ENCODE measurements around the gene NHLRC3. TPM values are rescaled to one million over a fixed set of nuclear protein-coding genes. Genes with fewer than 3 reads are reported as not detected.
A peak's percentile ranks its signal among the peaks of the same experiment; 100 is the strongest.

NHLRC3 gene
- total RNA-seq, 1 donor = 26.4 TPM

DNA sequence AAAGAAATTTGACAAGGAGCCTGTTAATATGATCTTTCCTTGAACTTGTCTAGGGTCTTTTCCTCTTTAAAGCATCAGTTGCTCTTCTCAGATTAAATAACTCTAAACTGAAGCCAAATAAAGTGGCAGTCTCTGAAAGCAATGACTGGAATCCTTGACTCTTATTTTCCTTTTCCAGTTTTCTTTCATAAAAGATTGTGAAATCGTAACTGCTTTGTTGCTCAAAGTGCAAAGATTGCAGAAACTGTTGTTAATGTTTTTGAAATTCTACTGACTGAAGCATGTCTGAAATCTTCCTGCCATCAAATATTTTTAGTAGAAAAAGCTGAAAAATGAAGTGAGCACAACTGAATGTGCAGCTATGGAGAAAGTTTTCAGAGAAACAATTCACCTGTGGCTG lies 1.9 kb downstream of the NHLRC3 start:
- Histone ChIP-seq H3K4me2 (ENCODE audit: insufficient read depth, low read length) (peak overlapping the region; percentile 21), H3K36me3 (ENCODE audit: insufficient read depth, low read length) (no peaks in the 10 kb centered on the region), H4K20me1 (ENCODE audit: insufficient read depth, low read length) (peaks cover 11% of the 10 kb centered on the region), H3K9me3 (ENCODE audit: low read depth, low read length) (no peaks in the 10 kb centered on the region), H3K27ac (ENCODE audit: low read depth, low read length) (no peak overlapping the region), H2AFZ (ENCODE audit: low read length) (no peak overlapping the region), H3K4me1 (ENCODE audit: insufficient read depth, low read length) (peaks cover 21% of the 10 kb centered on the region), H3K4me3 (ENCODE audit: insufficient read depth, low read length) (no peak overlapping the region), H3K27me3 (ENCODE audit: insufficient read depth, low read length) (no peaks in the 10 kb centered on the region), H3K79me2 (ENCODE audit: insufficient read depth, low read length) (peaks cover 39% of the 10 kb centered on the region)
- DNase-seq (ENCODE audit: insufficient read length, low spot score, missing footprints) = no peak
- TF ChIP-seq, protein P1, sequence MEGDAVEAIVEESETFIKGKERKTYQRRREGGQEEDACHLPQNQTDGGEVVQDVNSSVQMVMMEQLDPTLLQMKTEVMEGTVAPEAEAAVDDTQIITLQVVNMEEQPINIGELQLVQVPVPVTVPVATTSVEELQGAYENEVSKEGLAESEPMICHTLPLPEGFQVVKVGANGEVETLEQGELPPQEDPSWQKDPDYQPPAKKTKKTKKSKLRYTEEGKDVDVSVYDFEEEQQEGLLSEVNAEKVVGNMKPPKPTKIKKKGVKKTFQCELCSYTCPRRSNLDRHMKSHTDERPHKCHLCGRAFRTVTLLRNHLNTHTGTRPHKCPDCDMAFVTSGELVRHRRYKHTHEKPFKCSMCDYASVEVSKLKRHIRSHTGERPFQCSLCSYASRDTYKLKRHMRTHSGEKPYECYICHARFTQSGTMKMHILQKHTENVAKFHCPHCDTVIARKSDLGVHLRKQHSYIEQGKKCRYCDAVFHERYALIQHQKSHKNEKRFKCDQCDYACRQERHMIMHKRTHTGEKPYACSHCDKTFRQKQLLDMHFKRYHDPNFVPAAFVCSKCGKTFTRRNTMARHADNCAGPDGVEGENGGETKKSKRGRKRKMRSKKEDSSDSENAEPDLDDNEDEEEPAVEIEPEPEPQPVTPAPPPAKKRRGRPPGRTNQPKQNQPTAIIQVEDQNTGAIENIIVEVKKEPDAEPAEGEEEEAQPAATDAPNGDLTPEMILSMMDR (IDR thresholded peaks at IDR 0.05; ENCODE audit: extremely low read depth, low read depth, low read length) = no peak

- H3K27ac ChIP-seq (ENCODE audit: low read depth, low read length) = no peak overlapping the region
- no peaks in the 10 kb centered on the region for H3K36me3 ChIP-seq (ENCODE audit: insufficient read depth, low read length)
- H3K9me3 ChIP-seq (ENCODE audit: low read depth, low read length) = no peaks in the 10 kb centered on the region
- H3K27me3 ChIP-seq (ENCODE audit: insufficient read depth, low read length) = no peaks in the 10 kb centered on the region
- H3K4me1 ChIP-seq (ENCODE audit: insufficient read depth, low read length) = peaks cover 5% of the 10 kb centered on the region
- H3K79me2 ChIP-seq (ENCODE audit: insufficient read depth, low read length) = peaks cover under 1% of the 10 kb centered on the region
- TF ChIP-seq, protein P1 (IDR thresholded peaks at IDR 0.05; ENCODE audit: extremely low read depth, low read depth, low read length) = no peak
- H3K4me3 ChIP-seq (ENCODE audit: insufficient read depth, low read length) = no peak overlapping the region
- no peak overlapping the region for H3K4me2 ChIP-seq (ENCODE audit: insufficient read depth, low read length)
- H2AFZ ChIP-seq (ENCODE audit: low read length) = no peak overlapping the region
- no peak for DNase-seq (ENCODE audit: insufficient read length, low spot score, missing footprints)
- H4K20me1 ChIP-seq (ENCODE audit: insufficient read depth, low read length) = no peaks in the 10 kb centered on the region
These were observed 6.3 kb downstream of the NHLRC3 start for GRCh38 chr13:39044536-39044935.

- Histone ChIP-seq H4K20me1 (ENCODE audit: insufficient read depth, low read length) (no peaks in the 10 kb centered on the region), H3K9me3 (ENCODE audit: low read depth, low read length) (no peaks in the 10 kb centered on the region), H3K36me3 (ENCODE audit: insufficient read depth, low read length) (no peaks in the 10 kb centered on the region), H3K4me3 (ENCODE audit: insufficient read depth, low read length) (no peak overlapping the region), H3K4me1 (ENCODE audit: insufficient read depth, low read length) (no peaks in the 10 kb centered on the region), H3K27me3 (ENCODE audit: insufficient read depth, low read length) (no peaks in the 10 kb centered on the region), H3K4me2 (ENCODE audit: insufficient read depth, low read length) (no peak overlapping the region), H3K27ac (ENCODE audit: low read depth, low read length) (no peak overlapping the region), H3K79me2 (ENCODE audit: insufficient read depth, low read length) (no peaks in the 10 kb centered on the region), H2AFZ (ENCODE audit: low read length) (no peak overlapping the region)
- no peak for DNase-seq (ENCODE audit: insufficient read length, low spot score, missing footprints)
- TF ChIP-seq, protein P1 (IDR thresholded peaks at IDR 0.05; ENCODE audit: extremely low read depth, low read depth, low read length) = no peak
These were observed 9.3 kb downstream of the NHLRC3 start for GRCh38 chr13:39047560-39047959.

DNA sequence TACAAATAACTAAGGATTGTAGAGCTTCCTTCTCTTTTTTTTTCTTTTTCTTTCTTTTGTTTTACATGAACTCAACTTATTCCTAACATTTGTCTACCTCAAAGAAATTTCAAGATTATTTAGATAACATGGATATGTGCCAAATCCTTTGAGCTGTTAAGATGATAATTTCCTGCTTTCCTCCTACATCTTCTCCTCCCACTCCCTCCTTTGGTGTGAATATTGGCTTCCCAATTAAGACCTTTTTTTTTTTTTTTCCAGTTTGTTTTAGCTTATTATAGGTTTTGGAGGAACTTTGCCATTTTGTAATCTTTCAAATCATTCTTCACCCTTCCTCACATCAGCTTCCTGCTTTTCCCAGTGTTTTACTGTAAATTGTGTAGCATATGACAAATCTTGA lies 10.6 kb downstream of the NHLRC3 start:
- no peak overlapping the region for H3K27ac ChIP-seq (ENCODE audit: low read depth, low read length)
- H3K9me3 ChIP-seq (ENCODE audit: low read depth, low read length) = no peaks in the 10 kb centered on the region
- no peaks in the 10 kb centered on the region for H3K27me3 ChIP-seq (ENCODE audit: insufficient read depth, low read length)
- H3K79me2 ChIP-seq (ENCODE audit: insufficient read depth, low read length) = no peaks in the 10 kb centered on the region
- H3K4me1 ChIP-seq (ENCODE audit: insufficient read depth, low read length) = no peaks in the 10 kb centered on the region
- no peaks in the 10 kb centered on the region for H4K20me1 ChIP-seq (ENCODE audit: insufficient read depth, low read length)
- DNase-seq (ENCODE audit: insufficient read length, low spot score, missing footprints) = no peak
- H3K36me3 ChIP-seq (ENCODE audit: insufficient read depth, low read length) = no peaks in the 10 kb centered on the region
- TF ChIP-seq, protein P1 (IDR thresholded peaks at IDR 0.05; ENCODE audit: extremely low read depth, low read depth, low read length) = no peak
- H2AFZ ChIP-seq (ENCODE audit: low read length) = no peak overlapping the region
- no peak overlapping the region for H3K4me2 ChIP-seq (ENCODE audit: insufficient read depth, low read length)
- H3K4me3 ChIP-seq (ENCODE audit: insufficient read depth, low read length) = no peak overlapping the region
